K562 (cell line): ENCODE data around the gene RYK. TPM values are rescaled to one million over a fixed set of nuclear protein-coding genes. Genes with fewer than 3 reads are reported as not detected.

Source experiments
- CBX2 ChIP-seq: fragments of 200-600 bp; sonication (generic); IDR thresholded peaks from one replicate; pipeline ENCODE4 v1.6.1; 2012; ENCODE audit warnings: mild to moderate bottlenecking, low read length, inconsistent platforms; ENCODE audit not compliant: insufficient read depth, poor library complexity, severe bottlenecking
- CREB1 ChIP-seq, 2 experiments: sonication (generic) in 1 of 2; formaldehyde crosslinking in 1 of 2; IDR thresholded peaks; 2 replicates each; pipeline versions ENCODE4 v1.6.1 to v1.8.0; 2012 to 2022; ENCODE audit warnings: inconsistent platforms in 1 of 2, mild to moderate bottlenecking in 1 of 2, missing genetic modification reagents in 1 of 2, moderate library complexity in 1 of 2
- CSDE1 ChIP-seq, 2 experiments: fragments of 450-650 bp; IDR thresholded peaks; 2 replicates each; pipeline ENCODE4 v1.6.1; 2016; ENCODE audit warnings: mild to moderate bottlenecking in 1 of 2
- ETV1 ChIP-seq: fragments of 450-650 bp; conservative IDR thresholded peaks from 2 replicates; pipeline ENCODE4 v1.6.1; 2016; ENCODE audit warnings: missing genetic modification characterization, control low read depth, low read depth, missing compliant biosample characterization
- HMG20A ChIP-seq: fragments of 450-650 bp; formaldehyde crosslinking; conservative IDR thresholded peaks from 2 replicates; pipeline ENCODE4 v1.4.0; 2020; ENCODE audit warnings: mild to moderate bottlenecking, mixed read lengths
- MCM7 ChIP-seq, 2 experiments: fragments of 450-650 bp; IDR thresholded peaks; 2 replicates each; pipeline ENCODE4 v1.6.1; 2016 to 2018
- NFYB ChIP-seq: IDR thresholded peaks from 2 replicates; pipeline ENCODE4 v1.6.1; 2011; ENCODE audit warnings: mild to moderate bottlenecking, moderate library complexity; ENCODE audit not compliant: insufficient read length; ENCODE audit errors: extremely low read depth
- POLR2G ChIP-seq: fragments of 200-400 bp; formaldehyde crosslinking; IDR thresholded peaks from 2 replicates; pipeline ENCODE4 v1.6.1; 2017; ENCODE audit warnings: low read depth, mild to moderate bottlenecking, antibody characterized with exemption, low read length, moderate library complexity
- SETDB1 ChIP-seq: IDR thresholded peaks from one replicate; pipeline ENCODE4 v1.6.1; 2012; ENCODE audit warnings: low read length, control low read depth, inconsistent platforms
- SP1 ChIP-seq: sonication (generic); formaldehyde crosslinking; IDR thresholded peaks from 2 replicates; pipeline ENCODE4 v1.8.1; 2022; ENCODE audit warnings: mild to moderate bottlenecking, missing genetic modification reagents
- STAG1 ChIP-seq: sonication (generic); formaldehyde crosslinking; IDR thresholded peaks from 2 replicates; pipeline ENCODE4 v1.5.0; 2020; ENCODE audit warnings: missing genetic modification reagents, borderline replicate concordance
- TAF15 ChIP-seq: fragments of 200-400 bp; formaldehyde crosslinking; IDR thresholded peaks from 2 replicates; pipeline ENCODE4 v1.6.1; 2017; ENCODE audit warnings: mild to moderate bottlenecking, low read depth, low read length, moderate library complexity
- TCF7L2 ChIP-seq: fragments of 150-350 bp; IDR thresholded peaks from 2 replicates; pipeline ENCODE4 v1.6.1; 2016; ENCODE audit warnings: low read depth, mild to moderate bottlenecking, low read length, moderate library complexity
- ZBTB17 ChIP-seq: fragments of 450-650 bp; formaldehyde crosslinking; IDR thresholded peaks from 2 replicates; pipeline ENCODE4 v1.4.0; 2020; ENCODE audit warnings: mild to moderate bottlenecking
- ZNF431 ChIP-seq: sonication (generic); formaldehyde crosslinking; IDR thresholded peaks from 2 replicates; pipeline ENCODE4 v1.8.0; 2022; ENCODE audit warnings: mild to moderate bottlenecking, missing genetic modification reagents
- ZNF507 ChIP-seq: conservative IDR thresholded peaks from 2 replicates; pipeline ENCODE4 v1.6.1; 2017; ENCODE audit warnings: missing genetic modification characterization, missing compliant biosample characterization
- ZNF696 ChIP-seq: fragments of 250-450 bp; sonication (Bioruptor Pico); conservative IDR thresholded peaks from 2 replicates; pipeline ENCODE4 v1.4.0; 2020; ENCODE audit warnings: mild to moderate bottlenecking, moderate library complexity
- ZZZ3 ChIP-seq: fragments of 450-650 bp; IDR thresholded peaks from 2 replicates; pipeline ENCODE4 v1.6.1; 2016; ENCODE audit warnings: antibody characterized with exemption, mild to moderate bottlenecking, moderate library complexity
- polyA plus RNA-seq, 8 experiments: library from polyadenylated mRNA; depleted of rRNA in 4 of 8; stranded (reverse) in 5 of 8; unstranded in 3 of 8; fragments of >200 nt; fragmentation: Nextera tagmentation in 2 of 8; fragmentation: Illumina TruSeq in 1 of 8; extraction: Ambion mirVana in 2 of 8; extraction: Trizol in 1 of 8; gene quantifications; 2 replicates each; pipeline versions ENCODE4 v1.2.1 to v1.2.3, GENCODE V29; 2011 to 2014; ENCODE audit warnings: inconsistent platforms in 1 of 8, missing spikeins in 1 of 8
- total RNA-seq, 7 experiments: library from RNA; depleted of rRNA in 6 of 7; stranded (reverse); fragments of >200 nt in 6 of 7; fragmentation: Illumina TruSeq in 2 of 7; extraction: Trizol in 2 of 7; gene quantifications; 2 replicates each; pipeline versions ENCODE4 v1.2.1 to v1.2.3, GENCODE V29; 2011 to 2021; ENCODE audit warnings: low replicate concordance in 1 of 7
- TF ChIP-seq, protein P1 (sequence below): fragments of 250-450 bp; sonication (Bioruptor Pico); IDR thresholded peaks from 2 replicates; pipeline ENCODE4 v1.5.1; 2021; ENCODE audit warnings: mild to moderate bottlenecking
- TF ChIP-seq, protein P2 (sequence below): fragments of 200-400 bp; formaldehyde crosslinking; IDR thresholded peaks from 2 replicates; pipeline ENCODE4 v1.6.1; 2017; ENCODE audit warnings: mild to moderate bottlenecking, low read depth, low read length, moderate library complexity

RYK gene
- total and polyA plus RNA-seq, 9 of the 15 experiments (the other 6 are each of a cell fraction or from before 2014, with no cell fraction given): 4.2 to 29.5 (median 16.6) TPM

DNA sequence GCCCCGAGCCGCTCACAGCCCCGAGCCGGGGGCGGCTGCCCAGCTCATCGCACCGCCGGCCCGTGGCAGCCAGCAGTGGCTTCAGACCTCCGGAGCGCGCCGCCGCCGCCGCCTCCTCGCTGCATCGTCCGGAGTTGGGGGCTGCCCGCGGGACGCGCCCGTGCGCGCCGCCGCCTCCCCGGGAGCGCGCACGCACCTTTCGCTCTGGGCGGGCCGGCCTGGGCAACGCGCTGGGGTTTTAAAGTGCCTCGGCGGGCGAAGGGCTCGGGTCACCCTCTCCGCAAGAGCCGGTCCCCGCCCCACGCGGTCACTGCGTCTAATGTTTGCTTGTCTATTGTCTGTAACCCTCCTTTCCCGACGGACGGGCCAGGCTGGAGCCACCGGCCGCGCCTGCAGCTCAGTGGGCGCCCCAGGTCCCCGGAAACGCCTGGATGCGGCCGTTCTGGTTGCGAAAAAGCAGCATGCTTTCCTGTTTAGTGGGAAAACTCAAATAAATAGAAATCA, at the start of gene RYK (continued):
- TF ChIP-seq POLR2G (peak; percentile 93), ZNF696 (no peak), CBX2 (no peak), TCF7L2 (no peak), HMG20A (no peak), MCM7 (IDR thresholded peaks at IDR 0.05) (no peak), NFYB (no peak), ZNF431 (no peak), ZBTB17 (no peak), SP1 (0 out of 2 replicates have a peak, but pooled peaks have one; percentile 20), TAF15 (no peak), SETDB1 (no peak), ZNF507 (tag) (no peak), ZZZ3 (no peak), ETV1 (tag) (no peak), CREB1 (IDR thresholded peaks at IDR 0.05) (no peak), CREB1 (CRISPR knock-in tag; IDR thresholded peaks at IDR 0.05) (no peak), STAG1 (CRISPR knock-in tag) (no peak), CSDE1 (IDR thresholded peaks at IDR 0.05) (no peak)
- TF ChIP-seq, protein P1, sequence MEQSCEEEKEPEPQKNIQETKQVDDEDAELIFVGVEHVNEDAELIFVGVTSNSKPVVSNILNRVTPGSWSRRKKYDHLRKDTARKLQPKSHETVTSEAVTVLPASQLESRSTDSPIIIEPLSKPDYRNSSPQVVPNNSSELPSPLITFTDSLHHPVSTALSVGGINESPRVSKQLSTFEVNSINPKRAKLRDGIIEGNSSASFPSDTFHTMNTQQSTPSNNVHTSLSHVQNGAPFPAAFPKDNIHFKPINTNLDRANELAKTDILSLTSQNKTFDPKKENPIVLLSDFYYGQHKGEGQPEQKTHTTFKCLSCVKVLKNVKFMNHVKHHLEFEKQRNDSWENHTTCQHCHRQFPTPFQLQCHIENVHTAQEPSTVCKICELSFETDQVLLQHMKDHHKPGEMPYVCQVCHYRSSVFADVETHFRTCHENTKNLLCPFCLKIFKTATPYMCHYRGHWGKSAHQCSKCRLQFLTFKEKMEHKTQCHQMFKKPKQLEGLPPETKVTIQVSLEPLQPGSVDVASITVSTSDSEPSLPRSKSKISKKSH (CRISPR knock-in tag): no peak
- TF ChIP-seq, protein P2, sequence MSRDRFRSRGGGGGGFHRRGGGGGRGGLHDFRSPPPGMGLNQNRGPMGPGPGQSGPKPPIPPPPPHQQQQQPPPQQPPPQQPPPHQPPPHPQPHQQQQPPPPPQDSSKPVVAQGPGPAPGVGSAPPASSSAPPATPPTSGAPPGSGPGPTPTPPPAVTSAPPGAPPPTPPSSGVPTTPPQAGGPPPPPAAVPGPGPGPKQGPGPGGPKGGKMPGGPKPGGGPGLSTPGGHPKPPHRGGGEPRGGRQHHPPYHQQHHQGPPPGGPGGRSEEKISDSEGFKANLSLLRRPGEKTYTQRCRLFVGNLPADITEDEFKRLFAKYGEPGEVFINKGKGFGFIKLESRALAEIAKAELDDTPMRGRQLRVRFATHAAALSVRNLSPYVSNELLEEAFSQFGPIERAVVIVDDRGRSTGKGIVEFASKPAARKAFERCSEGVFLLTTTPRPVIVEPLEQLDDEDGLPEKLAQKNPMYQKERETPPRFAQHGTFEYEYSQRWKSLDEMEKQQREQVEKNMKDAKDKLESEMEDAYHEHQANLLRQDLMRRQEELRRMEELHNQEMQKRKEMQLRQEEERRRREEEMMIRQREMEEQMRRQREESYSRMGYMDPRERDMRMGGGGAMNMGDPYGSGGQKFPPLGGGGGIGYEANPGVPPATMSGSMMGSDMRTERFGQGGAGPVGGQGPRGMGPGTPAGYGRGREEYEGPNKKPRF: no peak
